PC-9 (cell line): Measurements from ENCODE around the gene ASIC1.

Source experiments
- CTCF ChIP-seq: fragments of 200-600 bp; sonication (generic); conservative IDR thresholded peaks from 2 replicates; pipeline ENCODE4 v1.6.1; 2017; ENCODE audit warnings: mixed run types, antibody characterized with exemption, mild to moderate bottlenecking, moderate library complexity
- EZH2 ChIP-seq: fragments of 200-600 bp; sonication (generic); IDR thresholded peaks from 2 replicates; pipeline ENCODE4 v1.8.0; 2017; ENCODE audit warnings: antibody characterized with exemption, low read depth

- no peak for TF ChIP-seq CTCF
- TF ChIP-seq EZH2, result no peak
Observed at GRCh38 chr12:50050119-50050385, 7.3 kb upstream of the ASIC1 start.
